CD4-positive, alpha-beta T cell treated with Interleukin-17A for 1 hour (primary cell): ENCODE results near the gene RPN1.
A peak's percentile ranks its signal among the peaks of the same experiment; 100 is the strongest.

Source experiments
- DNase-seq: peaks from one replicate; pipeline ENCODE4 v3.0.0-alpha.2; 2020

Gene RPN1

DNA sequence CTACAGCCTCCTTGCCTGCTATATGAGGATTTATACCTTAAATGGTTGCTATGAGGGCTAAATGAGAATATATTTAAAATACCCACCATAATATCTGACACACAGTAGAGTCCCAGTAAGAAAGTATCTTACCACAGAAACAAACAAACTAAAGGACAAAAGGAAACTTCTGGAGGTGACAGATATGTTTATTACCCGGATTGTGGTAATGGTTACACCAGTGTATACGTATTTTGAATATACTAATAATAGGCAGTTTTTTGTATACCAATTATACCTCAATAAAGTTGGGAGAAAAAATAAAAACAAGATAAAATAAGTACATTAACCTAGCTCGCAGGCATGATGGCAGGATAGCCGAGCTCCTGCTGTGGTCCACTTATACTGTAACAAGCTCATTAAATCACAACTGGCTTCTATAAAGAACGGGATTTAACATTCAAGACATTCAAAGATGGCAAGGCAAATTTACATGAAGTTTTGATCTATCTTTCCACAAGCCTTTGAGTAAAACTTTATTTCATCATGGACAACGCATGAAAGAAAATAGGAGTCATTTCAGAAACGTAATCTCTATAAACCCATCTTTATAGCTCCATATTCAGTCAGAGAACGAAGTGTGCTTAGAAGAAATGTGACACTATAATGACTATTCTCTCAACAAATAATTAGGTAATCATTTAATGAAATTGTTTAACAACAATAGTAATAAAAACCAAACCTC lies 1.5 kb downstream of the RPN1 start:
- DNase-seq, result no peak

DNA sequence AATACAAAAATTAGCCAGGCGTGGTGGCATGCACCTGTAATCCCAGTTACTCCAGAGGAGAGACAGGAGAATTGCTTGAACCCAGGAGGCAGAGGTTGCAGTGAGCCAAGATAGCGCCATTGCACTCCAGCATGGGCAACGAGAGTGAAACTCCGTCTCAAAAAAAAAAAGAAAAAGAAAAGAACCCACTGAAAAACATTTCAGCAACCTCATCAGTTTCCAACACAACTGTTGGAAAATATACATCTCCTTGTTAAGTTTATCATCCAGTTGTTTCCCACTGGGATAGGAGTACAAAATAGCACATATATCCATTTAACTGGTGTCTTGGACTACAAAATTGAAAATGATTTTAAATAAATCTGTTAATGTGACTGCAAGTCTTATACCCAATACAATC lies 2.2 kb downstream of the RPN1 start:
- no peak for DNase-seq

DNA sequence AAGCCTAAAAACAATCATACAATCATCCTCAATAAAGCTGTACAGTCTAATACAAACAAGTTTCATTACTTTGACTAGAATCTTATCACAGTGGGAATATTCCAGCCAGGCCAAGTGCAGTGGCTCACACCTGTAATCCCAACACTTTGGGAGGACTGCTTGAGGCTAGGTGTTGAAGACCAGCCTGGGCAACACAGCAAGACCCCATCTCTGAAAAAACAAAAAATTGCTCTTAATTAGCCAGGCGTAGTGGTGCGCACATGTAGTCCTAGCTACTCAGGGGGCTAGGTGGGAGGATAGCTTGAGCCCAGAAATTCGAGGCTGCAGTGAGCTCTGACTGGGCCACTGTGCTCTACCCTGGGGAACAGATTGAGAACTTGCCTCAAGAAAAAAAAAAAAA lies 3.3 kb downstream of the RPN1 start:
- DNase-seq, result no peak

DNA sequence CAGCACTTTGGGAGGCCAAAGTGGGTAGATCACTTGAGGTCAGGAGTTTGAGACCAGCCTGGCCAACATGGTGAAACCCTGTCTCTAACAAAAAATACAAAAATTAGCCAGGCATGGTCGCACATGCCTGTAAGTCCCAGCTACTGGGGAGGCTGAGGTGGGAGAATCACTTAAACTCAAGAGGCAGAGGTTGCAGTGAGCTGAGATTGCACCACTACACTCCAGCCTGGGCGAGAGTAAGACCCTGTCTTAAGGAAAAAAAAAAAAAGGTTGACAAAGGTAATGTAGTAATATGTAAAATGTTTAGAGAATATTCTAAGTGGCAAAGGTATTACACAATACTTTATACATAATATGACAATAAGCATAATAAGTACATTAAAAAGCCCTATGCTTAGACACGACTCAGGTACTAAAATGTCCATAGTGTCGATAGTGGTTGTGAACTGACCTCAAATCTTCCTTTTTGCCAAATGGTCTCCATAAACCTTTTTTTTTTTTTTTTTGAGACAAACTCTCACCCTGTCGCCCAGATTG lies 16.5 kb downstream of the RPN1 start:
- no peak for DNase-seq

DNA sequence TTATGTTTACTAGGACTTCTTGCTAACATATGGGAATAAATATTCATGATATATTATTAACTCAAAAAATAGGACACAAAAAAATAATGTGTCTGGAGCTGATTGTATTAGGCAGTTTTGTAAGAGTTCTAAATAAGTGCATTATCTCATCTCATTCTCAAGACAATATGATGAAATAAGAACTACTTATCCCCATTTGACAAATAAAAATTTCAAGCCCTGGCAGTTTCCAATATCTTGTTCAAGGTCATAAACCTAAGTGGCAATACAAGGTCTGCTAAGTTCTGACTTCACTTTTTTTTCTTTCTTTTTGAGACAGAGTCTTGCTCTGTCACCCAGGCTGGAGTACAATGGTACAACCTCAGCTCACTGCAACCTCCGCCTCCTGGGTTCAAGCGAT lies 18.3 kb downstream of the RPN1 start:
- DNase-seq, result no peak

DNA sequence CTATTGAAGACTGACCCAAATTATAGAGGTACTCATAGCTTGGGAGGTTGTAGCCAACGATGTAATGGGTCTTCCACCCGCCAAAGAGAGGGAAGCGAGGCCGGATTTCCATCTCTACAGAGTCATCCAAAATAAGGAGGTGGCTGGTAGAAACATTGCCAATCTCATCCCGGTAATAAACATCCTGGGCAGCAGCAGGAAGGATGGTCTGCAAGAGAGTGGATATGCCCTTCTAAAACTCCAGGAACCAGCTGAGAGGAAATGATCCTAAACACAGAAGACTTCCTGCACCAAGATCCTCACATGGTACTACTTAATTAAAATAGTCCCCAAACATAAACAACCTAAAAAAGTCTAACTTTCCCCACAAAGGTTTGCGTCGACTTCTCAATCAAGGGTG lies 20.7 kb downstream of the RPN1 start:
- DNase-seq, result no peak

DNA sequence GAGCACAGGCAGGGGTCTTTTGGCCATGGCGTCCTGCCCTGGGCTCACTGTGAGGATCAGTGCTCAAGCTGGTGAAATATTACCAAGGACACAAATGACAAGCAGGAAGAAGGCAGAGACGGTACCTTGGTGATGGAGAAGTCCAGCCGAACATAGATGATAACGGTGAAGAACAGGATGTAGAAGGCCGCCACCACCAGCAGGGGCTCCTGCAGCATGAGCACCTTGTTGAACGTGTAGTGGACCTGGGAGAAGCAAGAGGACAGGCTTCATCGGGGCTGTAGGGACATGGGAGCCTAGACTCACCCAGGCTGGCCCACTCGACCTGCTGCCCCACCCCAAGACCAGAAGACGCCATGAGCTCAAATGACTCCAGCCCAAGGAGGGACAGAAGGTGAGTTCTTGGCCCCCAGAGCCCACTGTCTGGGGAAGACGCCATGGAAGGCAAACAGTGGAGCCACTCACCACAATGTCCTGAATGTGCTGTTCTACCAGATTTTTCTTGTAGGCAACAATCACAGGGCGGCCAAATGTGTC lies 25.1 kb downstream of the RPN1 start:
- DNase-seq, result no peak

DNA sequence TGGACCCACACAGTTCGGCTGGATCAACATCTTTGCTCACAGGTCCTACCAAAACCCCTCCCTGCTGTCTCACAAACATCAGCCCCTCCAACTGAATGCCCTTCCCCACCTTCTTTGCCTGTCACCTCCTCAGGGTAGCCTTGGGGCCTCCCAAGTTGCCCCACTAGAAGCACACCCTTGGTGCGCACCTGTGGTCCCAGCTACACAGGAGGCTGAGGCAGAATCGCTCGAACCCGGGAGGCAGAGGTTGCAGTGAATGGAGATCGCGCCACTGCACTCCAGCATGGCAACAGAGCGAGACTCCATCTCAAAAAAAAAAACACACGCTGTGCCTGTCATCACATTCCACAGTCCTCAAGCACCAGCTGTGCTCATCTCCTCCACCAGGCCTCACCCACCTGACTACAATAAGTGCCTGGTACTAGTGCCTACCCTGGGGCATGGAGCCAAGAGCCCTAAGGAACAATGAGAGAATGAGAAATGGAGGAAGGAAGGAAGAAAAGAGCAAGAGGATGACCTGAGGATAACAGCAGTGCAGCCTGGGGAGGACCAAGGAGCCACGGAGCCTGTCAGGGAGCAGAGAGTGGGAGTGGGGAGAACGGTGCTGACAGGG lies 26.0 kb downstream of the RPN1 start:
- DNase-seq, result no peak

DNA sequence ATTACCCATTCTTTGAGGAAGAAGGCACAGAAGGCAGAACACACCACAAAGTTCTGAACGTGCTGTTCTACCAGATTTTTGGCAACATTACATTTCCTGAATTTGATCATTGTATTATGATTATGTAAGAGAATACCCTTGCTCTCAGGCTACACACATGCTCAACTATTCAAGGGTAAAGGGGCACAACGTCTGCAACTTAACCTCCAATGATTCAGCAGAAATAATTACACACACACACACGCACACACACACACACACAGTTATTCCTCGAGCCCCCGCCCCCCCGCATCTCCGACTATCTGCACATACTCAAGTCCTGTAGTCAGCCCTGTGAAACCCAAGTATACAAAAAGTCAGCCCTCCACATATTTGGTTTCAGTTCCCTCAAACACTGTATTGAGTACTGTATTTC lies 26.8 kb downstream of the RPN1 start:
- no peak for DNase-seq

DNA sequence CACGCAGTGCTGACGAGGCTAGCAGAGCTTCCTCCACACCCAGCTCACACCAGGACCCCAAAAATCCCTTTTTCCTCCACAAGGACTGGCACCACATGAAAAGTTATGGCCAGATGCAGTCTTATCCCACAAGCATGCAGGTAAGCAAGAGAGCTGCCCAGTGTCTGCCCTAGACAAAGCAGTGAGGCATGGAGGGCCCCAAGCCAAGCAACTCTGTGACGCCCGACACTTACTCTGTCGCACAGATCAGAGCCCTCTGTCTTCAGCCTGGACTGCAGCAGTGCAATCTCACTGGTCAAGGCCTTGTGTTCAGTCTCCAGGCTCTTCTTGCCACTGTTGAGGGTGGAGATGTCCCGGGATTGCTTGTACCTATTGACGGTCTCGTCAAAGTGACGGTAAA lies 28.7 kb downstream of the RPN1 start:
- DNase-seq, result no peak

DNA sequence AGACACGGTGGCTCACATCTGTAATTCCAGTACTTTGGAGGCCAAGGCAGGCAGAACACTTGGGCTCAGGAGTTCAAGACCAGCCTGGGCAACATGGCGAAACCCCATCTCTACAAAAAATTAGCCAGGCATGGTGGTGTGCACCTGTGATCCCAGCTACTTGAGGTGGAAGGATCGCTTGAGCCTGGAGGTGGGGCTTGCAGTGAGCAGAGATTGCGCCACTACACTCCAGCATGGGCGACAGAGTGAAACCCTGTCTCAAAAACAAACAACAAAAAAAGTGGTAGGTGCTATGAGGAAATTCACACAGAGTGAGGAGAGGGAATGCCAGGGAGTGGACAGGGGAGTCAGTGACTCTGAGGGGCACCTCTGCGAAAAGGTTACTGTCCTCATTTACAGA lies 29.4 kb downstream of the RPN1 start:
- DNase-seq, result no peak

DNA sequence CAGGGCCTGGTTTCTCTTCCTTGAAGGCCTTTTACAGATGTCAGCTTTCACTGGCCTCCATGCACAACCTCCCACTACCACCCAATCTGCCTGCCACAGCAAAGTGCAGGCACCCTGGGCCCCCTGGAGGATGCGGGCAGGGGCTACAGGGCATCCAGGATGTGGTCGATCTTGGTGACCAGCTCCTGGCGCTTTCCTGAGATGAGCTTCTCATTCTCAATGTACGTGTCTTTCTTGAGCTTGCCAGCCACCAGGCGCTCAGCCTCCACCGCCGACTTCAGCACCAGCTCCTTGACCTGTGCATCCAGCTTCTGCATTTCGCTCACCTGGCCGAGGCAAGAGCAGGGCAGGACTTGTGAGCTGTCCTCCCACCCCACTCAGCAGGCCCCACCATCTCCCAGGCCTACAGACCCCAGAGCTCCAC lies 30.3 kb downstream of the RPN1 start:
- no peak for DNase-seq

DNA sequence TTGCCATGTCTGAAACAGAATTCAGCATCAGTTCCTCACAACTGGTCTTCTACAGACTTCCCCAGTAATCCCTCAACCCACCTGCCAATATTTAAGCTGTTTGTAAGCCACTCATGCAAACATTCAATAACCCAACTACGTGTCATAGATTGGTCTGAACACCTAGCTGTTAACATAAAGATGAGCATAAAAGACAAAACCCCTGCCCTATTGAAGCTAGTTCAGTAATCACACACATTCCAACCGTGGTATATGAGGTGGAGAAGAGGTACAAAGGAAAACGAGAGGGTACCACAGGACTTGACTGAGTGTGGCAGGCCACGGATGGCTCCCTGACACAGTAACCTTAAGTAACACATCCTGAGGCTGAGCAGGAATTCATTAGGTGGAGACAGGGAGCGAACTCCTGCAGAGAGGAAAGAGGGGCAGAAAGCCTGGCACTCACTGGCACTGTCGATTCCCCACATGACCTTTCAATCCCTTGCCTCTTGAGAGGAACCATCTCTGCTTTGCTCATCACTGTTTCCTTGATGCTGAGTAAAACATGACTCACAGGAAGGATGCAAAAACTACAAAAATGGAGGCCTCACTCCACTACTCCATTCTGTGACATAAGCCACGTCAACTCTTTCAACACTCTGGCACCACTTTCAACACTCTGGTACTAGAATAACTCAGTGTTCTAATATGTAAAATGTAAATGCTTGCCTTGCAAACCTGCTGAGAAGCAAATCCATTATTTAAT lies 31.3 kb downstream of the RPN1 start:
- DNase-seq, result no peak

DNA sequence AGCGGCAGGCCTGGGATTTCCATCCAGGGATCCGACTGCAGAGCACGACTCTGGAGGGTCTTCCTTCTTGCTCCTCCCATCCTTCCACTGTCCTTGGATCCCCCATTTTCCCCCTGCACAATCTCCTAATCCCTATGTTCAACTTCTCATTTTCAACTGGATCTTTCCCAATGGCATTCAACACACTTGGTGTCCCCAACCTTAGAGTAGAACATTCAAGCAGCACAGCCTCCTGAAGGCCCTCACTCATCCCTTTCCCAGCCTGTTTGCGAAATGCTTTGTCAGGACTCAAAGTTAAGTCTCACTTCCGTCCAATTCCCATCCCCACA lies 32.3 kb downstream of the RPN1 start:
- no peak for DNase-seq

DNA sequence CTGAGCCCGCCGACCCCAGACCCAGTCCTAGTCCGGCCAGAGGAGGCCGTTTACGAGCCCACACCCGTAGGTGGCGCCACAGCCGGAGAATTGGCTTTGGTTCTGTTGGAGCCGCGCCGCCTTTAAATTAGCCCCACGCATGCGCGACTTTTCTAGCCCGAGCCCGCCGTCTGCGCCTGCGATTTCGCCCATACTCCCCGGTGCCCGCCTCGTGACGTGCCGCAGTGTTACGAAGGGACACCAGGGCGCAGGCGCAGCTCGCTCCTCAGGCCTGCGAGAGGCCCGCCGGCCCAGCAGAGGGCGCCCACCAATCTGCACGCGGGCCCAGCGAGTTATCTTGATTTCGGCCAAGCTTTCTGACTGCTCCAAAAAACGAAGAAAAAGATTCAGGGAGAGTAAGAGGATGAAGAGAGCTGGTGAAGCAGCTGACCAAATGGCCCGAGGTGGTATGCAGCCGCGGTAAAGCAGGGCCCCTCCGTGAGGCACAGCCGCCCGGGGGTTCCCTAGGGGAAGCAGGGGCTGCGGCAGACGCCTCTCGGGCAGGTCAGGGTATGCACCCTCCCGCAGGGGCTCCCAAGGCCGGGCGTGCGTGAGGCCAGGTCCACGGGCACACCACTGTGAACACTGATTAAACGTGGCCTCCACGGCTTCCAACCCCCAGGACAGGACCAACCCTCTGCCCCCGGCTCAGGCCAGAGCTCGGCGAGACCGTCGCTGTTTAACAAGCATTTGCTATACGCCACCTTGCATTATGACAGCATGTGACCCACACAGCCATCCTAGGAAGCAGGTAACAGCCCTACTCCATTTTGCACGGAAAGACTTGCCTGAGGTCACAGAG lies 32.8 kb downstream of the RPN1 start:
- peak; percentile 99 for DNase-seq

DNA sequence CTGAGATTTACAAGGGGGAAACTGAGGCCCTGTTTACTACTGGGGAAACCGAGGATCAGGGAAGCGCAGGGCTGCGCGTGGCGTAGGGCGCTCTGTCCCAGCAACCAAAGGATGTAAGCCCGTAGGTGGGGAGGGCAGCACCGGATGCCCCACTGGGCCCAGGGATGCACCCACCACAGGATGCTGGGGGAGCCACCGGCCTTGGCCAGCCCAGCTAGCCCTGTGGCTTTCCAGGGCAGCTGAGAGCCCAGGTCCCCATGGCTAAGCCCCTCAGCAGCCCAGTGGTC lies 33.4 kb downstream of the RPN1 start:
- DNase-seq, result no peak

DNA sequence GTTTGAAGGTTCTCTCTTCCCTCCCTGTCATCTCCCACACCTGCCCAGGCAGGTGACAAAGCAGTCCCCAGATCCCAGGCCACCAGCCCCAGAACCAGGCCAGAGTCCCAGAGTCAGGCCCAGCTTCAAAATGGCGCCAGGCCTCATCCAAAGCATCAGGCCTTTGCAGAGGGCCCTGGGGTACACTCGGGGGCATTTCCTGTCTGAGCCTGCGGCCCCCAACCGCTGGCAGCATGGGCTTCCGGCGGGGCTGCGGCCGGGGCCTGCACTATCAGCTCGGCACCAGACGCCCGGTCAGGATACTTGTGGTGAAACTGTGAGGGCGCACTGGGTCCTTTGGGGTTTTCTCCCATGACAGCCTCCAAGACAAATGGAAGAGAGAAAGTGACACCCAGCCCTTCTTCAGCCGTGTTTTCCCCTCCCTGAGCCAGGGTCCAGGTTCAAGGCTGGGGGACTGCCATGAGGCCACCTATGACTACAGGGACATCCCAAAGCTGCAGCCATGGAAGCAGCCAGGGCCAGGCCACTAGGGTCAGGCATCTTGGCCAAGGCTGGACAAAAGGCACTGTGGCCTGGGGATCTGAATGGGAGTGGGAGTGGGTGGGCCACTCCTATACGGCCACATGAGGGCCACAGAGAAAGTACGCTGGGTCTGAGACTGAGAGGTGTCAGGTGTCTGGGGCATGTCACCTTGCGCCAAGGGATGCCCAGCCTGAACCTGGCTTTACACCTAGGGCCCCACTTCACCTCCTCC lies 33.9 kb downstream of the RPN1 start:
- no peak for DNase-seq

DNA sequence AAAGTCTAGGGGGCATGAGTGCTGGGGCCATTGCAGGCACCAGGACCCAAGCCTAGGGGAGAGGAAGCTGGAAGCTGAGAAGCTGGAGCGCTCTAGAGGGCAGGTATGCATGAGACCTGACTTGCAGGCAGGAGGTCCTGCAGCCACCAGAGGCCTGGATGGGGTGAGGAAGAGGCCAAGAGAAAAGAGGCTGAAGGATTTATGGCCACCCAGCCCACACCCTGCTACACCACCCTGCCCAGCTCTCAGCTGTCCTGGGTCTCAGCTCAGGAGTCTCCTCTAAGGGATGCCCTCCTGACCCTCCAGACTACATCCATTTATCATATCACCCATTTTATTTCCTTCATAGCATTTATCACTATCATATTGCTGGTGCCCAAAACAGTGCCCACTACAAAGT lies 36.5 kb downstream of the RPN1 start:
- no peak for DNase-seq

DNA sequence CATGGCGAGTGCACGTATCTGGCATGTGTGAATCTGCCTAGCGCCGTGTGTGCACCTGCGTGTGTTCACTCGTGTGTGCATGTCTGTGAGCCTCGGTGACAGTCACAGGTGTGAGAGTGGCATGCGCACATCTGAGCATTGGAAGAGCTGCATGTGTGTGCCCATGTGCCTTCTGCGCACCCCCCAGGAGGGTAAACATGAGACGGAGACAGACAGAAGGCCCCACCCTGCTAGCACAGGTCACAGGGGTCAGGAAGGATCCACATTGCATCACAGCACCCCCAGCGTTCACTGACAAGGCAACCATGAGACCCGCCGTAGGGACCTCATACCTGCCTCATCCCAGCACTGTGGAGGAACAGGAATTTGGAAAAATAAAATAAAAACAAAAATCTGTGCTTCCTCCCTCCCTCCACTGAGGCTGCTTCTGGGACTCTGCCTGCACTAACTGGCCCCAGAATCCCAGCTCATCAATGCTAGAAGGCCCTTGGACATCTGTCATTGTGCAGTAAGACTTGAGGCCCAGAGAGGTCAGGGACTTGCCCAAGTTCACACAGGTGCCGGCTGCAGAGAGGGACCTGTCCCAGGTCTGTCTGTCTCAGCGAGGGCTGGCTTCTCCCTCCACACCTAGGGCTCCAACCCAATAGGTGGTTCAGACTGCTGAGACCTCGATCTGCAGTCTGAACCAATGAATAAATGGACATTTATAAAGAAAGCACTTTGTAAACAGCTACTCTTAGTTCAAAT lies 37.4 kb downstream of the RPN1 start:
- no peak for DNase-seq

DNA sequence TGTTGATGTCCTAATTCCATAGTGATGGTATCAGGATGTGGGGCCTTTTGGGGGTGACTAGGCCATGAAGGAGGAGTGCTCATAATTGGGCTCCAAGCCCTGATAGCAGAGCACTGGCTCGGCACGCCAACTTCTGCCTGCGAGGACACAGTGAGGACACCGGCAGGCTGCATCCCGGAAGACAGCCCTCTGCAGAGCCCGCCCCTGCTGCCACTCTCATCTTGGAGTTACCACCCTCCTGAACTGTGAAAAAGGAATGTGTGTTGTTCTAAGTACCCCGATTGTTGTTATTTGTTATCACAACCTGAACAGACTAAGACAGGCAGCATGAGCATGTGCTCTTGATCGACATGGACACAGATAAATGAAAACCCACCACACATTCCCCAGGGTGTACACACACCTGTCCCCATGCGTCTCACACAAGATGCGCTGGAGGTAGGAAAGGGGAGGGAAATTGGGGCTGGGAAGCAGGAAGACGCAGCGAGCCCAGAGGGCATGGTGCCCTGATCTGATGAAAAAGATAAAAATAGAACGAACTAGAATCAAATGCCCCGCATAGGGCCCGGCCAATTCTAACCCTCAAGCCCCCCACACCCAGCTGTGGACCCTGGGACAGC lies 40.1 kb downstream of the RPN1 start:
- DNase-seq, result no peak

DNA sequence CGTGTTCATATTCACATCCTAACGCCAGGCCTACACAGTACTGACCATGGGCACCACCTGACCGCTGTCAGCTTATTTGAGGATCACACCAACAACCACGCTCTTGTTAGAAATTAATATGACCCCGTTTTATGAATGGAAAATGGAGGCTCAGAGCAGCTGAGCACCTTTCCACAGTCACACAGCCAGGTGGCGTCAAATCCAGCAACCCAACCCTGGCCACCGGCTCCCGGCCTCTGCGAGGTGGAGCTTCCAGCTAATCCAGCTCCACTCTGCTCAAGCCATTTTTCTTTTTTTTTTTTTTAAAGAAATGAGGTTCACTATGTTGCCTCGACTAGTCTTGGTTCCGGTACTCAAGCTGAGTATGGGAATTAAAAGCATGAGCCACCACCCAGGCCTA lies 41.3 kb downstream of the RPN1 start:
- DNase-seq, result no peak
